ENCODE measurements around the gene ZNF543. TPM values are rescaled to one million over a fixed set of nuclear protein-coding genes. Genes with fewer than 3 reads are reported as not detected.

Gene ZNF543
- polyA plus RNA-seq, 1 experiment: 2.6 TPM

DNA sequence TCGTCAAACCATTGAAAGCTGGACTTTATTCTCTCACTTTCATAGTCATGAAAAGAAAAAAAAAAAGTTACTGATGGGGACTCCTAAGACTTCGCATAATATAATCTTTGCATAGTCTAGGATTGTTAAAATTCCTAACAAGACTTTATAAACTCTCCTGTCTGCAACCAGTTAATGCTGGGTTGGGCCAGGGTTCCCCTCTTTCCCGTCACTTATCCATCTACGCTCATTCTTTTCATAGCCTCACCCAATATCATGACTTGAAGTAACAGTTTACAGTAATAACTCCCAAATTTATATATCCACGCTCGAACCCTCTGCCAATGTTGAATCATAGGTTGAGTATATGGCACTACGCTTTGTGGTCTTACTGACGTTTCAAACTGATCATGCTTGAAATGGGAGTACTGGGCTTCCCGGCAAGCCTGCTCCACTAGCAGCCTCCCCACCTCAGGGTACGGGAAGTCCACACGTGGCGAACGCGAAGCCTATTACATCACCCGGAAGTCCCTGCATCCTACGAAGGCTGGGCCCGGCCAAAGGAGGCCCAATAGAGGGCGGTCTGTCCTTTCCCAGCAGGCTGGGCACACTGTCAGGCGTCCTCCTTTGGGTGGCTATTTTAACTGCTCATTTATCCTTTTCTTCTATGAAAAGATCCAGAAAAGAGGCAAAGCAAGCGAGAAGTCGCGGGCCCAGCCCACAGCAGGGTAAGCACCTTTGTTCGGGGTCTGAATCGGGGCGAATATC is 40.7 kb upstream of the ZNF543 start:
- peak overlapping the region; percentile 96 for H3K4me3 ChIP-seq (ENCODE audit: low read depth, low read length)
- TF ChIP-seq, protein P1, sequence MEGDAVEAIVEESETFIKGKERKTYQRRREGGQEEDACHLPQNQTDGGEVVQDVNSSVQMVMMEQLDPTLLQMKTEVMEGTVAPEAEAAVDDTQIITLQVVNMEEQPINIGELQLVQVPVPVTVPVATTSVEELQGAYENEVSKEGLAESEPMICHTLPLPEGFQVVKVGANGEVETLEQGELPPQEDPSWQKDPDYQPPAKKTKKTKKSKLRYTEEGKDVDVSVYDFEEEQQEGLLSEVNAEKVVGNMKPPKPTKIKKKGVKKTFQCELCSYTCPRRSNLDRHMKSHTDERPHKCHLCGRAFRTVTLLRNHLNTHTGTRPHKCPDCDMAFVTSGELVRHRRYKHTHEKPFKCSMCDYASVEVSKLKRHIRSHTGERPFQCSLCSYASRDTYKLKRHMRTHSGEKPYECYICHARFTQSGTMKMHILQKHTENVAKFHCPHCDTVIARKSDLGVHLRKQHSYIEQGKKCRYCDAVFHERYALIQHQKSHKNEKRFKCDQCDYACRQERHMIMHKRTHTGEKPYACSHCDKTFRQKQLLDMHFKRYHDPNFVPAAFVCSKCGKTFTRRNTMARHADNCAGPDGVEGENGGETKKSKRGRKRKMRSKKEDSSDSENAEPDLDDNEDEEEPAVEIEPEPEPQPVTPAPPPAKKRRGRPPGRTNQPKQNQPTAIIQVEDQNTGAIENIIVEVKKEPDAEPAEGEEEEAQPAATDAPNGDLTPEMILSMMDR (IDR thresholded peaks at IDR 0.05; ENCODE audit: low read depth, low read length): peak; percentile 36
- H3K27me3 ChIP-seq (ENCODE audit: control insufficient read depth, insufficient read depth, low read length): no peaks in the 10 kb centered on the region
- POLR2A ChIA-PET: no interaction called here
- CTCF ChIA-PET: no interaction called here
- no peaks in the 10 kb centered on the region; the same call in 1 of the 2 replicates for H3K9me3 ChIP-seq (ENCODE audit: control insufficient read depth, insufficient read depth, low read length)
- H3K27ac ChIP-seq (ENCODE audit: low read depth, low read length): peak overlapping the region; percentile 100
- DNase-seq (ENCODE audit: low read depth, low spot score): peak; percentile 93

DNA sequence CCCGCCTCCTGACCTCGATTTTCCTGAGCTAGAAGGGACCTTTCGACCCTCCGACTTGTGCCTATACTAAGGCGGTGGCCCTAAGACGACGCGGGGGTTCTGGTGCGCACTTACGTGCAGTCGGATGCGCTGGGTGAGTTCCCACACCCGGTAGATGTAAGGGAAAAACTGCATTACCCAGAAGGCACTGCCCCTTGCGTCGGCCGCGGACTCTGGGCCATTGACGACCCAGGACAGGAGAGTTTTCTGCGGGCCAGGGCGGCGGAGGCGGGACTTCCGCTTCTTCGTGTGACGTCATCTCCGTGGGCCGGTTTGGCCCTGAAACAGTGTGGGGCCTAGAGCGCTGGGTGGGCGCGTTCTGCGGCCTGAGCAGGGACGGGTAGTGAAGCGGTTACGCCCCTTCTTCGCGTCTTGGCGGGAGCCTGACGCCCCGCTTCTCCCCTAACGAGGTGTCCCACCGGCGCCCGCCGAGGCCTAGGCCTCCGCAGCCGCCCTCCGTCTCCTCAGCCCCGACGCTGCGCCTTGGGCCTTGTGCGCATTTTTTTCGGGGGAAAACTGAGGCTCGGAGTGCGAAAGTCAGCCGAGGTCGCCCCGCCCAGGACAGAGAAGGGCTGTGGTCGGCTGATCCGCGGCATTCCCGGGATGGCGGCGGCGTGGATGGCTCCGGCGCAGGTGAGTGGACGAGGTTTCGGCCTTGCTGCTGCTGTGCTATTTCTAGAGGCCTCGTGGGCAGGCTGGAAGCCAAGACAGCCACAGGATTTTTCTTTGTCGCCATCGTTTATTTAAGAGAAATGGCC is 39.9 kb upstream of the ZNF543 start, which contains the start of gene ZNF460:
ZNF460 (plus strand) TSS at position 321 of the 797 bp plus-strand sequence; CDS start at position 643, 322 bp downstream.
- Histone ChIP-seq H3K27ac (ENCODE audit: low read depth, low read length) (peak within 1 kb of the TSS; percentile 100), H3K9me3 (ENCODE audit: control insufficient read depth, insufficient read depth, low read length) (no peaks in the 10 kb centered on the region; the same call in 1 of the 2 replicates), H3K4me3 (ENCODE audit: low read depth, low read length) (peak within 1 kb of the TSS; percentile 96), H3K27me3 (ENCODE audit: control insufficient read depth, insufficient read depth, low read length) (no peaks in the 10 kb centered on the region)
- ChIA-PET CTCF (no interaction called here), POLR2A (no interaction called here)
- TF ChIP-seq, protein P1 (IDR thresholded peaks at IDR 0.05; ENCODE audit: low read depth, low read length): no peak
- DNase-seq (ENCODE audit: low read depth, low spot score): peak; percentile 94

DNA sequence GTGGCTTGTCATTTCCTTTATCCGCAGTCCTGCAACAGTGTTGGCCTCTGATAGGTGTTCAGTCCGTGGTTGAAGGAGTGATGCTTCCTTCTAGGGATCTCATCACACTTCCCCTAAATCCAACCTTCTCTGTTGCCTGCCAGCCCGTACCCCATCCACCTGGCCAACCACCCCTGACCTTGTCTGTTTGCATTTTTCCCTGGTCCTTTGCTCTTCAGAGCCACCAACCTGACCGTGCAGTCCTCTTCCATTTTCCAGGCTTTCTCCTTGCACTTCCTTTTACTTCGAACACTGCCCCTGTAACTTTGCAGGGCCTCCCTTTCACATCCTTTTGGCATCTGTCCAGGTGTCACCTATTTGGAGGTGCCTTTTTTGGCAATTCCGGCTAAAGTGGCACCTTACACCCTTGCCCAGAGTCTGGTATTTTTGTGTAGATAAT is 39.3 kb upstream of the ZNF543 start:
- TF ChIP-seq, protein P1 (IDR thresholded peaks at IDR 0.05; ENCODE audit: low read depth, low read length): no peak
- no peaks in the 10 kb centered on the region for H3K27me3 ChIP-seq (ENCODE audit: control insufficient read depth, insufficient read depth, low read length)
- POLR2A ChIA-PET: interaction anchor here (0.7 kb wide), 1 partner anchor 21 kb away, joined by 7 read pairs; no protein-coding TSS in a partner anchor
- H3K9me3 ChIP-seq (ENCODE audit: control insufficient read depth, insufficient read depth, low read length): no peaks in the 10 kb centered on the region; the same call in 1 of the 2 replicates
- DNase-seq (ENCODE audit: low read depth, low spot score): no peak
- peak overlapping the region; percentile 100 for H3K27ac ChIP-seq (ENCODE audit: low read depth, low read length)
- CTCF ChIA-PET: no interaction called here
- H3K4me3 ChIP-seq (ENCODE audit: low read depth, low read length): peak overlapping the region; percentile 96

DNA sequence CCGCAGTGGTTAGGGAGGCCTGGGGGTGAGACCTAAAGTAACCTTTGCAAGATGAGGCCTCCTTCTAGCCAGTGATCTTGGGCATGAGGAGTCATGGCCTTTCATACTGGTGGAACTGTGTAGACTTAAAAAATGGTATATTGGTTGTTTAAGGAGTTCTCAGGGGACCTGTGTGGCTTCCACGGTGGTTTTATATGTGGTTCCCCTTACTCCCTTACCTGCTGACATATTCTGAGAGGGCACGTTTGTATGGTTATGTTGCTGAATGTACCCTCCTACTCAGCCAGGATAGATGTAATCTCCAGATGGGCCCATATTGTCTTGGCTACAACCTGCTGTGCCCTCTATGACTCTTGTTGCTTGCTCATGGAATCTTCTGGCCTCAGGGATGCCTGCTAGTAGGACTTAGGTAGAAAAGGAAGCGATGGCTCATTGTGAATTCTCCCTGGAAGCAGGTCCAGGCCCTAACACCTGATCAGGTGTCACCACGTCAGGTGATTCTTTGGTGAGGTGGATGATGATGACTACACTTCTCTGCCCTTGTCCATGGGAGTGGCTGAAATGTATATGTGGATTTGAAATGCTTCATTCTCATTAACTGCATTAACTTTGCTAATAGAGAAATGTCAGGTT is 38.1 kb upstream of the ZNF543 start:
- no peaks in the 10 kb centered on the region for H3K27me3 ChIP-seq (ENCODE audit: control insufficient read depth, insufficient read depth, low read length)
- TF ChIP-seq, protein P1 (IDR thresholded peaks at IDR 0.05; ENCODE audit: low read depth, low read length): no peak
- no peaks in the 10 kb centered on the region; the same call in 1 of the 2 replicates for H3K9me3 ChIP-seq (ENCODE audit: control insufficient read depth, insufficient read depth, low read length)
- peak overlapping the region; percentile 8 for H3K4me3 ChIP-seq (ENCODE audit: low read depth, low read length)
- ChIA-PET POLR2A (no interaction called here), CTCF (no interaction called here)
- no peak for DNase-seq (ENCODE audit: low read depth, low spot score)
- no peak overlapping the region for H3K27ac ChIP-seq (ENCODE audit: low read depth, low read length)
